Activated T-cell treated with anti-CD3 and anti-CD28 coated beads, Interleukin-2, amount 50 U/mL, for 72 hours (primary cell): ENCODE data around the gene SAGE1. TPM values are rescaled to one million over a fixed set of nuclear protein-coding genes. Genes with fewer than 3 reads are reported as not detected.

ENCODE experiments used
- ATAC-seq, 2 donors: fragments of 150-1000 bp; cut with Tn5 transposase; replicated peaks in 1 of 2; 2 replicates each; pipeline ENCODE4 v1.10.0; 2021; ENCODE audit warnings: moderate library complexity in 2 of 2, mild to moderate bottlenecking in 1 of 2
- DNase-seq, 2 donors: peaks; one replicate each; pipeline ENCODE4 v3.0.0; 2021 to 2022; ENCODE audit warnings: mixed read lengths in 1 of 2
- H3K27ac Mint-ChIP-seq: one replicate; pipeline ENCODE4 v1.8.0; 2022; ENCODE audit warnings: mild to moderate bottlenecking, moderate library complexity, mixed read lengths
- H3K27me3 Mint-ChIP-seq: one replicate; pipeline ENCODE4 v1.8.0; 2022; ENCODE audit warnings: low read depth, mixed read lengths
- H3K36me3 Mint-ChIP-seq, 2 donors: one replicate each; pipeline ENCODE4 v1.8.0; 2022; ENCODE audit warnings: mixed read lengths in 2 of 2, mild to moderate bottlenecking in 1 of 2; ENCODE audit not compliant: insufficient read depth in 2 of 2
- H3K4me1 Mint-ChIP-seq: one replicate; pipeline ENCODE4 v1.8.0; 2022; ENCODE audit warnings: low read depth, mixed read lengths
- H3K4me3 Mint-ChIP-seq, 2 donors: one replicate each; pipeline ENCODE4 v1.8.0; 2022; ENCODE audit warnings: mild to moderate bottlenecking in 2 of 2, mixed read lengths in 2 of 2, moderate library complexity in 2 of 2
- H3K9me3 Mint-ChIP-seq, 2 donors: one replicate each; pipeline ENCODE4 v1.8.0; 2022; ENCODE audit warnings: mixed read lengths in 2 of 2
- total RNA-seq, 2 donors: library from RNA; stranded (reverse); gene quantifications; one replicate each; pipeline ENCODE4 v1.2.3, GENCODE V29; 2022

Gene SAGE1
- total RNA-seq, 2 donors from 2014 or later, result not detected

DNA sequence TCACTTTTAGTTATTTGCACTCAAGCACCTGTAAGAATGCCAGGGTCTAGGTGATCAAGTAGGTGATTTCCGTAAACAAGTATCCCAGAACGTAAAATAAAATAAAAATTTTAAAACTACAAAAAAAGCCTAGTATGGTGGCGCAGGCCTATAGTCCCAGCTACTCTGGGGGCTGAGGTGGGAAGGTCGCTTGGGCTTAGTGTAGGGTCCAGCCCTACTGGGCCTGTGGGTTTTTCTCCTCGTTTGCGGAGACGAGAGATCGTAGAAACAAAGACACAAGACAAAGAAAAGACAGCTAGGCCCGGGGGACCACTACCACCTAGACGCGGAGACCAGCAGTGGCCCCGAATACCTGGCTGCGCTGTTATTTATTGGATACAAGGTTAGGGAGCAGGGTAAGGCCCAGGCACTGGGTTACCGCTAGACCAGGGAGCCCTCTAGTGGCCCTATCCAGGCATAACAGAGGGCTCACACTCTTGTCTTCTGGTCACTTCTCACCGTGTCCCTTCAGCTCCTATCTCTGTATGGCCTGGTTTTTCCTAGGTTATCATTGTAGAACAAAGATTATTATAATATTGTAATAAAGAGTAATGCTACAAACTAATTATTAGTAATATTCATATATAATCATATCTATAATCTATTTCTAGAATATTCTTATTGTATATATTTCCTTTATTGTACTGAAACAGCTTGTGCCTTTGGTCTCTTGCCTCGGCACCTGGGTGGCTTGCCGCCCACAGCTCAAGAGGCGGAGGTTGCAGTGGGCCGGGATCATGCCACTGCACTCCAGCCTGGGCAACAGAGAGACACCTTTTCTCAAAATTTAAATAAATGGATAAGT lies 38.4 kb downstream of the SAGE1 start:
- Mint-ChIP-seq H3K36me3 (no peaks in the 10 kb centered on the region), H3K27ac (no peak overlapping the region), H3K27me3 (peaks cover 9% of the 10 kb centered on the region), H3K9me3 (no peaks in the 10 kb centered on the region), H3K4me3 (no peak overlapping the region), H3K4me1 (no peaks in the 10 kb centered on the region)
- DNase-seq (peak; percentile 42 to 52), ATAC-seq (peak; percentile 44 to 66)

GRCh38 chrX:135944486-135944885 lies 51.0 kb downstream of the SAGE1 start:
- no peak for DNase-seq
- ATAC-seq, result no peak
- no peaks in the 10 kb centered on the region for H3K4me1 Mint-ChIP-seq
- H3K27me3 Mint-ChIP-seq, result peaks cover 22% of the 10 kb centered on the region
- peaks cover 2% of the 10 kb centered on the region in 2 donors for H3K36me3 Mint-ChIP-seq
- H3K4me3 Mint-ChIP-seq, result no peak overlapping the region
- peaks cover 0 to 4% of the 10 kb centered on the region in 2 donors for H3K9me3 Mint-ChIP-seq
- no peak overlapping the region for H3K27ac Mint-ChIP-seq

DNA sequence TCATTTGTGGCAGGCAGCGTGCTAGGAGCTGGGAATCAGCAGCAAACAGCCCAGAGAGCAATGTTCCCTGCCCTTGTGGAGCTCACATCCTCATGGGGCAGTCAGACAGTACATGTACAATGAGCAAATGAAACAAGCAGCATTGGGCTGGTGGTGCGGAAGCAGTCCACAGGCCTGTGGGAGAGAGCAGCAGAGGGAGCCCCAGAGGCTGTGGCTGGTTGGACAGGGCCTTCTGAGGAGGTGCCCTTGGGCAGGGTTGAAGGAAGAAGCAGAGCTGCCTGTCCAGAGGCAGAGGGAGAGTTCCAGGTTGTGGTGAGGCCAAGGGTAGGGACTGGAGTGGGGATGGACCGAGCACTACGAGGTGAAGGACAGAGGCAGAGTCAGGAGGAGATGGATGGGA lies 57.8 kb downstream of the SAGE1 start:
- no peak overlapping the region for H3K27ac Mint-ChIP-seq
- ATAC-seq (no peak), DNase-seq (no peak)
- H3K4me3 Mint-ChIP-seq, result no peak overlapping the region
- no peaks in the 10 kb centered on the region for H3K36me3 Mint-ChIP-seq
- no peaks in the 10 kb centered on the region for H3K4me1 Mint-ChIP-seq
- H3K27me3 Mint-ChIP-seq, result peaks cover 19% of the 10 kb centered on the region
- no peaks in the 10 kb centered on the region for H3K9me3 Mint-ChIP-seq

Other genes starting within 250 kb of the SAGE1 start
- gene CT45A1, start 180.1 kb upstream of the SAGE1 start, total RNA-seq, result not detected
- gene CT45A3, start 125.5 kb upstream of the SAGE1 start, total RNA-seq, result not detected
- gene CT45A5, start 108.2 kb upstream of the SAGE1 start, total RNA-seq, result under 1 TPM in 1 of 2 donors, not detected in 1; 0.35 TPM
- not detected for gene CT45A6, start 90.9 kb upstream of the SAGE1 start, total RNA-seq
- gene CT45A2, start 73.7 kb upstream of the SAGE1 start, total RNA-seq, result not detected
- gene CT45A7, start 56.4 kb upstream of the SAGE1 start, total RNA-seq, result not detected
- not detected for gene CT45A8, start 39.2 kb upstream of the SAGE1 start, total RNA-seq
- gene CT45A9, start 21.9 kb upstream of the SAGE1 start, total RNA-seq, result not detected
- not detected for gene CT45A10, start 272 bp upstream of the SAGE1 start, total RNA-seq
- 10 to 100 TPM; 20.1 to 21.7 TPM for gene MMGT1, start 80.3 kb downstream of the SAGE1 start, total RNA-seq
- 10 to 100 TPM; 11.4 to 12.2 TPM for gene SLC9A6, start 91.7 kb downstream of the SAGE1 start, total RNA-seq